Activated CD4-positive, alpha-beta T cell treated with anti-CD3 and anti-CD28 coated beads for 36 hours (primary cell): ENCODE data around the gene WDR17. TPM values are rescaled to one million over a fixed set of nuclear protein-coding genes. Genes with fewer than 3 reads are reported as not detected.
A peak's percentile ranks its signal among the peaks of the same experiment; 100 is the strongest.
"Not testable (repeated sequence)": the region's sequence is repeated elsewhere in the genome, so short reads cannot be mapped to it uniquely, and the experiment has no call there.

ENCODE experiments used
- ATAC-seq: fragments of 200-7000 bp; cut with Tn5 transposase; one replicate; pipeline ENCODE4 v1.10.0; 2021; ENCODE audit warnings: mild to moderate bottlenecking, moderate library complexity
- CTCF ChIA-PET: fragments of 350-600 bp; sonication (Branson Sonifier 250); formaldehyde crosslinking; loops from one replicate; lab custom pipeline; 2021; ENCODE audit warnings: antibody characterized with exemption; lab: Charles Lee
- POLR2A ChIA-PET: fragments of 350-600 bp; sonication (Branson Sonifier 250); formaldehyde crosslinking; loops from one replicate; lab custom pipeline; 2021; ENCODE audit warnings: antibody characterized with exemption, inconsistent platforms; lab: Charles Lee
- DNase-seq: peaks from one replicate; pipeline ENCODE4 v3.0.0-alpha.2; 2020
- H3K27ac Mint-ChIP-seq: one replicate; pipeline ENCODE4 v1.8.0; 2021; ENCODE audit warnings: mixed read lengths
- H3K27me3 Mint-ChIP-seq: one replicate; pipeline ENCODE4 v1.8.0; 2021; ENCODE audit warnings: mixed read lengths
- H3K36me3 Mint-ChIP-seq: one replicate; pipeline ENCODE4 v1.8.0; 2021; ENCODE audit warnings: low read depth, mixed read lengths
- H3K4me1 Mint-ChIP-seq: one replicate; pipeline ENCODE4 v1.8.0; 2021; ENCODE audit warnings: mixed read lengths
- H3K4me3 Mint-ChIP-seq: one replicate; pipeline ENCODE4 v1.8.0; 2021; ENCODE audit warnings: mild to moderate bottlenecking, moderate library complexity, mixed read lengths
- H3K9me3 Mint-ChIP-seq: one replicate; pipeline ENCODE4 v1.8.0; 2021; ENCODE audit warnings: low read depth, mixed read lengths
- intact Hi-C, 2 experiments: fragments of 100-400 bp; cut with DNase I in 1 of 2; cut with micrococcal nuclease in 1 of 2; formaldehyde crosslinking; loops; one replicate each; pipeline versions ENCODE4 v1.14.2 to v1.15.1; 2022 to 2024; cut with DNase I, micrococcal nuclease
- total RNA-seq, 2 experiments: library from RNA; stranded (reverse); gene quantifications; one replicate each; pipeline ENCODE4 v1.2.3, GENCODE V29; 2021

The WDR17 gene
- total RNA-seq, 2 experiments from 2014 or later, result 2.2 to 2.5 TPM

GRCh38 chr4:176193126-176193525 is 127.5 kb downstream of the WDR17 start:
- CTCF ChIA-PET, result no interaction called here
- Mint-ChIP-seq H3K36me3 (no peaks in the 10 kb centered on the region), H3K4me1 (peaks cover 30% of the 10 kb centered on the region), H3K27me3 (peaks cover 36% of the 10 kb centered on the region), H3K4me3 (no peak overlapping the region), H3K9me3 (peaks cover 2% of the 10 kb centered on the region), H3K27ac (no peak overlapping the region)
- no peak for ATAC-seq
- DNase-seq, result no peak
- POLR2A ChIA-PET, result no interaction called here
- intact Hi-C loops, result no loop called here

DNA sequence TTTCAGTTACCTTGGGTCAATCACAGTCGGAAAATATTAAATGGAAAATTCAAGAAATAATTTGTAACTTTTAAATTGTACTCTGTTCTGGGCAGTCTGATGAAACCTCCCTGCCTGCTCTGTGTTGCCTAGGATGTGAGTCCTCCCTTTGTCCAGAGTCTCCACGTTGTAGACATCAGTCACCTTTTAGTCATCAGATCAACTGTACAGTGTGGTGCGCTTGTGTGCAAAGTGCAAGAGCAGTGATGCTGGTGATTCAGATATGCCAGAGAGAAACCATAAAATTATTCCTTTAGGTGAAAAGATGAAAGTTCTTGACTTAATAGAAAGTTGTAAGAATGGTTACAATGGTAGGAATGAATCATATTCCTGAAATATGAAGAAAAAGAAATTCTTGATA is 128.3 kb downstream of the WDR17 start:
- intact Hi-C loops, result loop anchor here in 1 of 2 experiments (2.0 kb wide), 3 partner anchors 709 to 1911 kb away; partner anchors contain the start of genes CEP44, FBXO8 and NEIL3
- H3K27ac Mint-ChIP-seq, result peak overlapping the region; percentile 33
- DNase-seq (peak; percentile 65), ATAC-seq (peak; percentile 84)
- no peaks in the 10 kb centered on the region for H3K36me3 Mint-ChIP-seq
- ChIA-PET CTCF (no interaction called here), POLR2A (no interaction called here)
- H3K27me3 Mint-ChIP-seq, result peaks cover 33% of the 10 kb centered on the region
- H3K9me3 Mint-ChIP-seq, result peaks cover 2% of the 10 kb centered on the region
- peaks cover 30% of the 10 kb centered on the region for H3K4me1 Mint-ChIP-seq
- H3K4me3 Mint-ChIP-seq, result peak overlapping the region; percentile 8

DNA sequence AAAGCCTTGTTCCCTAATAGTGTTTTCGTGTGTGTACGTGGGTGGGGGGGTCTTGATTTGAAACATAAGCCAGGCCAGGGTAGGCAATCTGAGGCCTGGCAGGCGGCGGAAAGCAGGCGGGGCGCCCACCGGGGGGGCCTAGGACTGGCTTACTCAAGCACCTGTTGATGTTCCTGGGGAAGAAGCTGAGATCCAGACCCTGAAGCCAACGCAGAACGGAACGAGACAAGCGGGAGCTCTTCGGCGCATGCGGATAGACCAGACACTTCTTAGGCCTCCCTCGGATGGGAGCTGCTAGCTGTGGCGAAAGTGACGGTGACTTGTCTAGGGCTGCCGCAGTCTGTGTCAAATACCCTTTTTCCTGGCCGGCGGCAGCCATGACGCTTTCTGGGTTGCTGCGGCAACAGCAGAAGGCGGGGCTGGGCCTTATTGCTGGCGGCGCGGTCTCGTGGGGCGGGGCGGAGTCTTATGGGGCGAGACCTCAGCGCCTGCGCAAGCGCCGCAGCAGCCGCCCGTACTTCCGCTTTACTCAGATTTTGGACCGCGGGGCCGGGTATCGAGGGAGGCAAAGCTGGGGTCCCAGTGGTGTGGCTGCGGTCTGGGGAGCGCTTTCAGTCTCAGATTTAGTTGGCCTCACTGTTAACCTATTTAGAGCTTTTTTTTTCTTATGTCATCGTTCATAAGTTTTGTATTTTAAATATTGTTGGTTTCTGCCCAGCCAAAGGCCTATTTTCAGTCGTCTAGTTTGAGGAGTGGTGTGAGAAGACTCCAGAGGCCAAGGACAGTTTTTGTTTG is 129.7 kb downstream of the WDR17 start, which contains the start of gene SPATA4:
TSS of gene SPATA4 (minus strand) at position 402 of the 795 bp plus-strand sequence. CDS start at position 379, 23 bp downstream.
- Mint-ChIP-seq H3K4me3 (peak within 1 kb of the TSS; percentile 60), H3K36me3 (no peaks in the 10 kb centered on the region), H3K27ac (peak within 1 kb of the TSS; percentile 35), H3K9me3 (peaks cover 2% of the 10 kb centered on the region), H3K4me1 (peaks cover 30% of the 10 kb centered on the region), H3K27me3 (peaks cover 25% of the 10 kb centered on the region)
- DNase-seq, result peak; percentile 97
- POLR2A ChIA-PET, result no interaction called here
- CTCF ChIA-PET, result interaction anchor here (0.6 kb wide), 2 partner anchors 37 to 264 kb away, joined by 3 to 4 read pairs; no protein-coding TSS in a partner anchor
- intact Hi-C loops, result loop anchor here (1.0 to 2.0 kb wide), 7 partner anchors 124 to 1913 kb away; partner anchors contain the start of genes WDR17 (in 2 of the 2), AGA (in 1 of the 2), CEP44 (in 1 of the 2) and FBXO8 (in 1 of the 2)
- peak; percentile 91 for ATAC-seq

DNA sequence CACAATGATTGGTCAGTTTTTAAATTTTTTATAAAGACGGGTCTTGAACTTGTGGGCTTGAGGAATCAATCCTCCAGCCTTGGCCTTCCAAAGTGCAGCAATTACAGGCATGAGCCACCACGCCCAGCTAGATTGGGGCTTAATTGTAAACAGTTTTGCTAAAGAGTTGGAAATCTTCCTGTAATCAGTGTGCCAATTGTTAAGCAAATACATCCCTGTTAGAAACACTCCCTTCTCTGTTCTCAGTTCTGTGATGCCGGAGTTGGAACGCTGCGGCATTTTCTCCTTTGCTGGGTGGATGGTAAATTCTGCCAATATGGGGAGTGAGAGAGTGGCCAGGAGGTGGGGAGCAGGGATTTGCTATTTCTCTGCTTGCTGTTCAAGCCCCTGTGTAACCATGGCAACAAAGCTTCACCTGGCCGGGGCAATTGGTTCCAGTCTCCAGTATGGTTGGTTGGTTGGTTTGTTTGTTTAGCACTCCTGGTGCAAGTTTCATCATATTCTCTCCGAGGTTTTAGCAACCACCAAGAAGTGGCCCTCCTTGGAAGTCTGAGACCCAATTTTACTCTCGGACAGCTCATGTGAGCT is 132.8 kb downstream of the WDR17 start:
- CTCF ChIA-PET, result no interaction called here
- intact Hi-C loops, result no loop called here

DNA sequence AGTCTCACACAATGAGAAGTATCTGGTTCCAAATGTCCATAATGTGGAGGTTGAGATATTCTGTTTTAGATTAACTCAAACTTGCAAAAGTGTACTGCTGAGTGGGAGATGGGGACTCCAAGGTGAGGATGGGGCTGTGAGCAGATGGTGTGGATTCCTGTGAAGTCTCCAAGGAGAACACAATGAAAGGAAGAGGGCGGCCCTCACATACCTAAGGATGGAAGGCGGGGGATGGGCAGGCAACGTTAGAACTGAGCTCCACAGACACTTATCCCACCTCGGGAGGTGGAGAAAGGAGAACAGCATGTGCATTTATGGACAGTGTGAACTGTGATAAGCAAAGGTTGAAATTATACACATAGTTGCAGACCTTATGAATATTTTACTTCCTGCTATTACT is 139.7 kb downstream of the WDR17 start:
- intact Hi-C loops, result no loop called here
- H3K4me1 Mint-ChIP-seq, result no peaks in the 10 kb centered on the region
- no peak overlapping the region for H3K4me3 Mint-ChIP-seq
- peaks cover 41% of the 10 kb centered on the region for H3K27me3 Mint-ChIP-seq
- CTCF ChIA-PET, result no interaction called here
- H3K27ac Mint-ChIP-seq, result no peak overlapping the region
- POLR2A ChIA-PET, result no interaction called here
- H3K36me3 Mint-ChIP-seq, result no peaks in the 10 kb centered on the region
- no peaks in the 10 kb centered on the region for H3K9me3 Mint-ChIP-seq
- DNase-seq, result no peak
- no peak for ATAC-seq

More for the DNA sequence above, 132.8 kb downstream of the WDR17 start:
- Mint-ChIP-seq H3K27ac (no peak overlapping the region), H3K4me3 (no peak overlapping the region), H3K36me3 (no peaks in the 10 kb centered on the region), H3K9me3 (peaks cover 2% of the 10 kb centered on the region), H3K4me1 (peaks cover 25% of the 10 kb centered on the region), H3K27me3 (peaks cover 15% of the 10 kb centered on the region)
- no peak for ATAC-seq
- POLR2A ChIA-PET, result no interaction called here
- DNase-seq, result no peak

GRCh38 chr4:176207839-176208238 is 142.2 kb downstream of the WDR17 start:
- no peak for DNase-seq
- no peaks in the 10 kb centered on the region for H3K9me3 Mint-ChIP-seq
- H3K27ac Mint-ChIP-seq, result no peak overlapping the region
- H3K4me3 Mint-ChIP-seq, result no peak overlapping the region
- ChIA-PET CTCF (interaction anchor here (1.2 kb wide), 1 partner anchor 46 kb away, joined by 3 read pairs; no protein-coding TSS in a partner anchor), POLR2A (interaction anchor here (0.6 kb wide), 1 partner anchor 161 kb away, joined by 6 read pairs; no protein-coding TSS in a partner anchor)
- H3K27me3 Mint-ChIP-seq, result peaks cover 46% of the 10 kb centered on the region
- ATAC-seq, result no peak
- no peaks in the 10 kb centered on the region for H3K36me3 Mint-ChIP-seq
- intact Hi-C loops, result no loop called here
- no peaks in the 10 kb centered on the region for H3K4me1 Mint-ChIP-seq

- Mint-ChIP-seq H3K36me3 (no peaks in the 10 kb centered on the region), H3K27ac (no peak overlapping the region), H3K9me3 (no peaks in the 10 kb centered on the region), H3K27me3 (peaks cover 41% of the 10 kb centered on the region), H3K4me3 (no peak overlapping the region), H3K4me1 (no peaks in the 10 kb centered on the region)
- CTCF ChIA-PET, result no interaction called here
- ATAC-seq, result no peak
- POLR2A ChIA-PET, result no interaction called here
- no peak for DNase-seq
- intact Hi-C loops, result no loop called here
Observed at GRCh38 chr4:176209535-176209934, 143.9 kb downstream of the WDR17 start.

DNA sequence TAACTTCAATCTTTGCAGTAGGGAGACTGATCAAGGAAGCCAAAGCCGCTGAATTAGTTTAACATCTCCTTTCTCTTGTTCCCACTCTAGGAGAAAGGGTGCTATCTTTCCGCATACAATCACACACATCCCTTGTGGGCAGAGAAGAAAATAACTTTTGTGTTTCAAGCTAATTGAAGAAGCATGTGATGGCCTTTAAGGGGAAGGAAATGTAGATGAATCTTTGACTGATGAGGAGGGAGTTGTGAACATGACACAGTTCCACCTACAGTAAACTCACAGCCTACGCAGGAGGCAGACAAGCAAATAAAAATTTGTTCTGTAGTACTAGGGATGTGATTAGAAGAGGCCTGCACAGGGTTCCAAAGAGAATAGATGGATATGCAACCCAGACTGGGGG is 144.5 kb downstream of the WDR17 start:
- intact Hi-C loops, result no loop called here
- H3K27ac Mint-ChIP-seq, result no peak overlapping the region
- H3K36me3 Mint-ChIP-seq, result no peaks in the 10 kb centered on the region
- ATAC-seq (no peak), DNase-seq (no peak)
- H3K9me3 Mint-ChIP-seq, result no peaks in the 10 kb centered on the region
- H3K4me3 Mint-ChIP-seq, result no peak overlapping the region
- no peaks in the 10 kb centered on the region for H3K4me1 Mint-ChIP-seq
- H3K27me3 Mint-ChIP-seq, result peaks cover 39% of the 10 kb centered on the region
- ChIA-PET CTCF (no interaction called here), POLR2A (no interaction called here)

DNA sequence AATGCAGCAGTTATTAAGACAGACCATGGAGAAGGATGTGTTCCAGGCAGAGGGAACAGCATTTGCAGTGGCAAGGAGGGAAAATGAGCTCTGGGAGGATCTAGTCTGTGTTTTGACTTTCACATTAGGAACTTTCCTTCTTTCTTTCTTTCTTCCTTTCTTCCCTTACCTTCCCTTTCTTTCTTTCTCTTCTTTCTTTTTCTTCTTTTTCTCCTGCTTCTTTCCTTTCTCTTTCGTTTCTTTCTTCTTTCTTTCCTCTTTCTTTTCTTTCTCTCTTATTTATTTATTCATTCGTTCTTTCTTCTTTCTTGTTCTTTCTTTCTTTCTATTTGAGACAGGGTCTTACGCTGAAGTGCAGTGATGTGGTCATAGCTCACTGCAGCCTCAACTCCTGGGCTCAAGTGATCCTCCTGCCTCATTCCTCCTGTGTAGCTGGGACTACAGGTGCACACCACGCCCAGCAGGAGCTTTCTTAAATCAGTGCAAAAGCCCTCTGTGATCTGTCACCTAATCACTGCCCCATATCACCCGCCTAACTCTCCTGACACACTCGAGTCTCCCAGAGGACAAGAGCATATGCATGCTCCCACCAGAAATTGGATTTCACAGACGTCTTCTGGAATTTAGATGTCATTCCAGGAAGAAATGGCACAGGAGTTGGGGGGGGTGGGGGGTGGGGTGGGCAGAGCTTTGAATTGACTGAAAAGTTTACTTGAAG is 145.1 kb downstream of the WDR17 start:
- POLR2A ChIA-PET, result interaction anchor here (0.7 kb wide), 1 partner anchor 13 kb away, joined by 4 read pairs; no protein-coding TSS in a partner anchor
- H3K27ac Mint-ChIP-seq, result no peak overlapping the region
- H3K4me1 Mint-ChIP-seq, result no peaks in the 10 kb centered on the region
- intact Hi-C loops, result no loop called here
- peaks cover 34% of the 10 kb centered on the region for H3K27me3 Mint-ChIP-seq
- ATAC-seq (no peak), DNase-seq (no peak)
- no peak overlapping the region for H3K4me3 Mint-ChIP-seq
- CTCF ChIA-PET, result no interaction called here
- no peaks in the 10 kb centered on the region for H3K36me3 Mint-ChIP-seq
- H3K9me3 Mint-ChIP-seq, result no peaks in the 10 kb centered on the region

DNA sequence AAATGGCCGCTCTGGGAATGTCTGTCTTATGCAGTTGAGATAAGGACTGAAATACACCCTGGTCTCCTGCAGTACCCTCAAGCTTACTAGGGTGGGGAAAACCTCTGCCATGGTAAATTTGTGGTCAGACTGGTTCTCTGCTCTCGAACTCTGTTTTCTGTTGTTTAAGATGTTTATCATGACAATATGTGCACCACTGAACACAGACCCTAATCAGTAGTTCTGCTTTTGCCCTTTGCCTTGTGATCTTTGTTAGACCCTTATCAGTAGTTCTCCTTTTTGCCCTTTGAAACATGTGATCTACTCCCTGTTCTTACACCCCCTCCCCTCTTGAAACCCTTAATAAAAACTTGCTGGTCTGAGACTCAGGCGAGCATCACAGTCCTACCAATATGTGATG is 146.7 kb downstream of the WDR17 start:
- ATAC-seq, H3K4me1 Mint-ChIP-seq, H3K36me3 Mint-ChIP-seq, H3K4me3 Mint-ChIP-seq, POLR2A ChIA-PET, CTCF ChIA-PET, H3K27ac Mint-ChIP-seq, DNase-seq, H3K9me3 Mint-ChIP-seq, intact Hi-C loops: not testable (repeated sequence)
- peaks cover 24% of the 10 kb centered on the region for H3K27me3 Mint-ChIP-seq

- H3K4me1 Mint-ChIP-seq, result no peaks in the 10 kb centered on the region
- H3K4me3 Mint-ChIP-seq, result no peak overlapping the region
- CTCF ChIA-PET, result interaction anchor here (1.2 kb wide), 1 partner anchor 123 kb away, joined by 5 read pairs; no protein-coding TSS in a partner anchor
- H3K27me3 Mint-ChIP-seq, result peaks cover 4% of the 10 kb centered on the region
- DNase-seq (no peak), ATAC-seq (no peak)
- intact Hi-C loops, result no loop called here
- POLR2A ChIA-PET, result interaction anchor here (0.7 kb wide), 1 partner anchor 117 kb away, joined by 3 read pairs; no protein-coding TSS in a partner anchor
- H3K36me3 Mint-ChIP-seq, result no peaks in the 10 kb centered on the region
- H3K9me3 Mint-ChIP-seq, result no peaks in the 10 kb centered on the region
- H3K27ac Mint-ChIP-seq, result no peak overlapping the region
Observed at GRCh38 chr4:176217510-176217909, 151.9 kb downstream of the WDR17 start.
